HG03103 (cell line): ENCODE measurements around the gene GATA1.

Experiments used
- ATAC-seq: cut with Tn5 transposase; IDR thresholded peaks from one replicate; pipeline ENCODE4 v1.9.1; 2021; ENCODE audit warnings: low read depth; ENCODE audit not compliant: unreplicated experiment

GATA1 gene

DNA sequence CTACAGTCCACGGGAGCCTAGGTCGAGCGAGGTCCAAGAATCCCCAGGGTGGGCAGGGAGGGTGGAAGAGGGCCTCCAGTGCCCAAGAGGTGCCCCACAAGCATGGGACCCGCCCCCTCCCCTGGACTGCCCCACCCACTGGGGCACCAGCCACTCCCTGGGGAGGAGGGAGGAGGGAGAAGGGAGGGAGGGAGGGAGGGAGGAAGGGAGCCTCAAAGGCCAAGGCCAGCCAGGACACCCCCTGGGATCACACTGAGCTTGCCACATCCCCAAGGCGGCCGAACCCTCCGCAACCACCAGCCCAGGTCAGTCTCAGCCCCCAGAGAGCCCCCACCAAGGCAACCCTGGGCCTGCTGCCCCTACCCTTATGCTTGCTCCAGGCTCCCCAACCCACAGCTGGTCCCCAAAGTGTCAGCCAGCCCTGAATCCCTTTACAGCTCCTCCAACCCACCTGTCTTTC is at the start of gene GATA1:
GATA1 (plus strand) TSS at position 250 of the 460 bp plus-strand sequence. CDS start 4,520 bp downstream, outside the sequence.
- no peak for ATAC-seq

DNA sequence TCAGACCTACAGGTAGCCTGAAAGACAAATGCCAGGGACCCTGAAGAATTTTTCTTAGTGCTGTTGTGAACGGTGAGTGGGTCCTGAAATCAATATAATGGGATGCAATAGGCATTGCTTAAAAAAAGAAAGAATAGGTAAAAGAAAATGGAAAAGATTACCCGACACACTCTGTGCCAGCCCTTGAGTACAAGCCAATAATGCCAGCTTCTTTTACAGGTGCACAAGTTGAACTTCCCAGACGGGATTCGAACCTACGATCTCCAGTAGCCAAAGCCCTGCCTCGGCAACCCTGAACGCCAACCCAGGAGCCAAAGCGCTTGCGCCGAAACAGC is 49.5 kb upstream of the GATA1 start:
- ATAC-seq = no peak

DNA sequence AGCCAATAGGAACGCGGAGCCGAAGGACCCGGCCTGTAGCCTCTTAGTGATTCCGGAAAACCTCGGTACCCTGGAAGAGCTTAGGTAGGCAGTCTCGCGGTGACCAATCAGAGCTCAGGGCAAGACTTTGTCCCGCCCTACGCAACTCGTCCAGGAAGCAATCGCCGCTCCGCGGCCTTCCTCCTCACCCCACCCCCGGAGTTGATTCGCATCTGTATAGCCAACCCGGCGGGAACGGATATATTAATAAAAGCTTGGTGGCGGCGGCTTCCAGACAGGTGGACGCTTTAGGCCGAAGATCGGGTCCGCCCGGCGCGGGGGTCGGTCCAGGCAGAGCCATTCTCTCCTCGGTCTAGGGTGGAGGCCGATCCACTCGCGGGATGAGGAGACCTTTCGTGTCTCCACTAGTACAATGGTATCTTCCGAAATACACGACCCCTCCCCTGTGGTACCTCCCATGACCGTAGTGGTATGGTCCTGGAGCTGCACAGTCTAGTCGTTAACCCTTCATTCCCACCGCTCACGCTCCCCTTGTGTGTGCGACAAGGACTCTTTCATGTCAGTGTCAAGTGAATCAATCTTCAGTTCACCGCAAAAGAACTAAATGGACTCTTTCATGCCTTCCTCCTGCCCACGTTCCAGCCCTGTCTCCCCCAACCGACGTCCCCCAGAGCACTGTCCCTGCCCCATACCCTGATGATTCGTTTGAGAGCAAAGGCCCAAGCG is 49.0 kb upstream of the GATA1 start:
- ATAC-seq = peak; percentile 91

DNA sequence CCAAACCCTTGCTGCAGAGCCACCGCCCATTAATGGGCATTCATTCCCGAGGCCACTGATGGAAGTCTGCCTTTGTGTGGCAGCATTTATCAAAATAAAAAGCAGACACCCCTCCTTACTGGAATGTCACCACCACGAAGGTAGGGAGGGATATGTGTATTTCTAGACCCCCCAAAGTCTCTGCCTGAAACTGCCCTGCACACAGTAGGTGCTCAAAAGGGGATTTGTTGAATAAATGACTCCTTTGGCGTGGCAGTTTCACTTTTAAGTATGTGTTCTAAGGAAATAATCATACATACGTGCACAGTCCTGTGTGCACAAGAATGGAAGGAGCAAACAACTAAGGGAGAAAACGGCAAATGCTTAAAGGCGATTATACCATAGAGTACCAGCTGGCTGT is 48.5 kb upstream of the GATA1 start:
- no peak for ATAC-seq

DNA sequence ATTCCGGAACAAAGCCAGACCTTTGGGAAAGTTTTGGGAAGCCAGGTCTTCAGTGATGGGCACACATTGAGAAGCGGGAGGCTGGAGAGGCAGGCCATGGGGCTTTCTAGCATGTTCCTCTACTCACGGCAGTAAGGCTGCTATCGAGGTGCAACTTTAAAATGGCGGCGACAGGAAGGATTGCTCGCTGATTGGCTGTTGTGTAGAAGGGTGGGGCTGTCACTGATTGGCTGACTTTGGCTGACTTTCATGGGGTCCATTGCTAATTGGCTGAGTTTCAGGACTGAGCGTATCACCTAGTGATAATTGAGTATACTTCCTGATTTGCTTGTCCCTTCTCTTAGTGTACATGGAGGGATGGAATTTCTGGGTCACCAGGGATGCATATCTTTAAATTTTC is 44.6 kb upstream of the GATA1 start:
- ATAC-seq = no peak

DNA sequence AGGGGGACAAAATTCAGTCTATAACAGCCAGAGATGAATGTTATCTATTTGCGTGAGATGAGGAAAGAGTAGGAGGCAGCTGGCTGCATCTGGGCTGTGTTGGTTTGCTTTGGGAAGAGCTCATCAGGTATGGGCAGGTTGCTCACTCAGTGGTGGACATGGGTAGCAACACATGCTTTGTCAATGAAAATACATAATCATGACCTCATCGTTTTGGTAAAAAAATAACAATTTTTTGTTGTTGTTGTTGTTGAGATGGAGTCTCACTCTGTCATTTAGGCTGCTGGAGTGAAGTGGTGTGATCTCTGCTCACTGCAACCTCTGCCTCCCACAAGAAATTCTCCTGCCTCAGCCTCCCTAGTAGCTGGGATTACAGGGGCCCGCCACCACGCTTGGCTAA is 41.2 kb upstream of the GATA1 start:
- ATAC-seq = no peak

DNA sequence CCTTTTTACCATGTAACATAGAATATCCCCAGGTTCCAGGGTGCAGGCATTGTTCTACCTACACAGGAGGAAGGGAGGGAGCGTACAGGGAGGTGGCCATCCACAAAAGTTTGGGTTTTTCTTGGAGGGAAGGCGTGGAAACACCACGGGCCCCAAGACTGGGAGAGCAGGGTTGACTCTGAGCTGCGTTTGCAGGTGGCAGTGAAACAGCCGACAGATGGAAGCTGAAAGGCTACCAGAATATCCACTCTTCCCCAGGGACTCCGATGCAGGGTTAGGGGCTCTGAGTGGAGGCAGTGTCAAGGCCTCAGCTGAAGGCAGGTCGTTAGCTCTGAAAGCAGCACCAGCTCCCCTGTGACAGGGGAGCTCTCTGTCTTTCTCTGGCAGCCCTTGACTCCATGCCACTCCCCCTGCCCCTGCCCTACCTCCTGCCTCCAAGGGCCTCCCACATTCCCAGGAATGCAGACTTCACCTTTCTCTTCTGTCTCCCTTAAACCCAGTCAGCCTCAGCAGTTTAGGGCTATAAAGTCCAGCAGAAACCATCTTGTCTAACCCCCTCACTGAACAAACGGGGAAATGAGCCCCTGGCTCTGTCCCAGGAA is 38.9 kb upstream of the GATA1 start:
- ATAC-seq = no peak

DNA sequence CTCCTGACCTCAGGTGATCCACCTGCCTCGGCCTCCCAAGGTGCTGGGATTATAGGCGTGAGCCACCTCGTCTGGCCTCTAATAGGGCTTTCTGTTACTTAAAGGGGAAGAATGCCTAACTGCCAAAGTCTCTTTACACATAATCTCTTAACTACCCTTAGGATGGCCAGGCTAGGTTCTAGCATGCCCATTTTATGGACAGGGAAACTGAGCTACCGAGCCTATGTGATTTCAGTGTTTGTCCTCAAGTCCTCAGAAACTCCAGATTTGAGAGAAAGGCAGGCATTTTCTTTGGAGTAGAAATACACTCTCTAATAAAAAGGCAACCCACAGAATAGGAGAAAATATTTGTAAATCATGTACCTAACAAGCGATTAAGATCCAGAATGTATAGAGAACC is 37.2 kb upstream of the GATA1 start:
- no peak for ATAC-seq

DNA sequence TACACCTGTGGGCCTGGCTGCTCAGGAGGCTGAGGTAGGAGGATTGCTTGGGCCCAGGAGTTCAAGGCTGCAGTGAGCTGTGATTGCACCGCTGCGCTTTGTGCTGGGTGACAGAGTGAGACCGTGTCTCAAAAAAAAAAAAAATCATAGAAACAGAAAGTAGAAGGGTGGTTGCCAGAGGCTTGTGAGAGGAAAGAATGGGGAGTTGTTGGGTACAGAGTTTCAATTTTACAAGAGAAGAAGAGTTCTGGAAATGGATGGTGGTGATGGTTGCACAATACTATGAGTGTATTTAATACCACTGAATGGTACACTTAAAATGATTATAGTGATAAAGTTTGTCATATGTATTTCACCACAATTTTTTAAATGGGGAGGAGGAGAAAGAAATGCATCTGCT is 35.0 kb upstream of the GATA1 start:
- no peak for ATAC-seq

DNA sequence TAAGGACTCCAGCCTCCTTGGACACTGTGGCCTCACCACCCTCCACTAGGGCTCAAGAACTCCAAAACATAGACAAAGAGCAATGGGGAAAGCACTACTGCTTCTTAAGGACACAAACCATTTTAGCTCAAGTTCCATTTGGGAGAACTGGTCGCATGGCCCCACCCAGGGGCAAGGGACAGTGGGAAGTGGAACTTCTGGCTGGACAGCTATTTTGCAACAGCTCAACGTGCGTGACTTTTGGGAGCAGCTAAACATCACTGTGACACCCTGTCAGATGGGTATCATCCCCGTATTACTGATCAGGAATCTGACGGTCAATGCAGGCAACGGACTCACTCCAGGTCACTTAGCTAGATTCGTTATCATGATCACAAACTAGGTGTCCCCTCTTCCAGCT is 33.9 kb upstream of the GATA1 start:
- ATAC-seq = no peak

DNA sequence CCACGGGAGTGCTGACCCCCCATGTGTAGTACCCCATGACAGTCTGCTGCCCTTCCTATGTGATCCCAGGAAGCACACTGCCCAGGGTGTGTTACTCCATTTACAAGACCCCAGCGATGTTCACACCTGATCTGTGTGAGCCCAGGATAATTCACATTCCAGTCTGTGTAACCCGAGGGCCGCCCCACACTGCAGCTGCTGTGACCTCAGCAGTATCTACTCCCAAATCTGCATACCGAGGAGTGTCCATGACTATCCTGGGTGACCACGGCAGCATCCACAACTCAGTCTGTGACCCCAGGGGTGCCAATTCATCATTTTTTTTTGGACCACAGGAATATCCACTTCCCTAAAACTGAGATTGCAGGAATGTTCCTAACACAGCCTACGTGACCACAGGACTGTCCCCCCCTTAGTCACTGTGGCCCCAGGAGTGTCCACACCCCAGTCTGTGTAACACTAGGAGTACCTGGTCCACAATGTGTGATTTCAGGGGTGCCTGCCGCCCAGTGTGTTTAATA is 32.6 kb upstream of the GATA1 start:
- no peak for ATAC-seq

DNA sequence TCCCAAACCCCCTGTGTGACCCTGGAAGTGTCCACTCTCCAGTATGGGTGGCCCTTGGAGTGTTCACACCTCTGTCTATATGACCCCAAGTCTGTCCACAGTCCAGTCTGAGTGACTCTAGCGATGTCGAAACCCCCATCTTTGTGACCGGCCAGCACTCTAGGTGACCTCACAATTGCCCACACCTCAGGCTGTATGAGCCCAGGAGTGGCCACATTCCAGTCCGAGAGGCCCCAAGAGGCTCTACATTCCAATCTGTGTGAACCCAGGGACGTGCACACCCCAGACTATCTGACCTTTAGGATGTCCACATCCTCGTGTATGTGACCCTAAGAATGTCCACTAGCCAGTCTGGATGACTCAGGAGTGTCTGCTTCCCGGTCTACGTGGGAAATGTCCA is 32.2 kb upstream of the GATA1 start:
- ATAC-seq = no peak

DNA sequence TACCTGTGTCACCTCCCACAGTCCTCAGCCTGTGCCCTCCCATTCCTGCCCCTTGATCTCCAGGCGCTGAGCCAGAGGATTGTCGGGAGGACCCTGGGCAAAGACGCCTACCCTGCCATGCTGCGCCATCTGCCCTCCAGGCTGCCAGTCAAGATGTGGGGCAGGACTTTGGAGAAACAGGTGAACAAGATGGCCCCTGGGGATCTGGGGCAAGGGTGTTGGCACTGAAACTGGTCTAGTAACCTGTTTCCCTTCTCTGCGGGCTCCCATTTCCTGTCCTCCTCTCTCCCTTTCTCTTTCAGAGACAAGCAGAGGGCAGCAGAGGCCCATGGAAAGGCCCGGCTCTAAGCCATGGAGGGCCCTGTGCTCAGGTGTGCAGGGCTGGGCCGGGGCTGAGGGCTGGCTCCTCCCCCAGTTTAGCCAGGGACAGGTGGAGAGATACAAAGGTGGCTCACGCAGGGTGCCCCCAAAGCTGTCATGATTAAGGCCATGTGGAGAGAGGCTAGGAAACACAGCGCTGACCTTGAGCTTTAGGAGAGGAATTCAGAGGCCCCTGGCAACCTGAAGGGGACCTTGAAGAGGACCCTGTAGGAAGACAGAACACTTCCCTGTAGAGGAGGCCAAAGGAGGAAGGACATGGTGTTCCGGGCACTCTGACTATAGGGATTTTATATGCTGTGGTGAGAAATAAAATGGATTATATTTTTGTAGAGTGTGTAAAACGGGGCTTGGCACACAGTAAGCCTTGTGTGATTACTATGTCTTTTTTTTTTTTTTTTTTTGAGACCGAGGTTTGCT is 24.5 kb upstream of the GATA1 start, which contains the start of gene GLOD5:
GLOD5 (plus strand) TSS at position 74 of the 798 bp plus-strand sequence; CDS start at position 118, 44 bp downstream.
- no peak for ATAC-seq

DNA sequence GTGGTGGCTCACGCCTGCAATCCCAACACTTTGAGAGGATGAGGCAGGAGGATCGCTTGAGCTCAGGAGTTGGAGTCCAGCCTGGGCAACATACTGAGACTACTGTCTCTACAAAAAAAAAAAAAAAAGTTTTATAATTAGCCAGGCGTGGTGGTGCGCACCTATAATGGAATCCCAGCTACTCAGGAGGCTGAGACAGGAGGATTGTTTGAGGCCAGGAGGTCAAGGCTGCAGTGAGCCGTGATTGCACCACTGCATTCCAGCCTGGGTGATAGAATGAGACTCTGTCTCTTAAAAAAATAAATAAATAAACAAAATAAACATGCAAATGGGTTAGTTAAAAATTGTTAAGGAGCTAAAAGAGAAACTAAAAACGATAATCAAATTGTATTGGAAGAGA is 17.2 kb upstream of the GATA1 start:
- ATAC-seq = no peak

DNA sequence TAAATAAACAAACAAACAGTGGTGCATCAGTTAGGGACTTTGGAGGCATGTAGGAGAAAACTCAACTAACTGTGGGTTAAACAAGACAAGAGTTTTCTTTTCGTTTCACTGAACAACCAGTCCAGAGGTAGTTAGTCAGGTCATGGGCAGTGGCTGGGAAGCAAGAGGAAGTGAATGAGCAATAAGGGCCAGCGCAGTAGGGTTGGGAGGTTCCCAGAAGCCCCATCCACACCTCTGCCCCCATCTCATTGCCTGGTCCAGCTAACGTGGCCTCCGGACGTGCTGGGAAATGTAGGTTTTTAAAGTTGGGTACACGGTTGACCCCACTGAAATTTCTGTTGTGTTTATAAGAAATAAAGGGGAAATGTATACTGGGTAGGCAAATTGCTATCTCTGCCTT is 16.1 kb upstream of the GATA1 start:
- ATAC-seq = no peak

DNA sequence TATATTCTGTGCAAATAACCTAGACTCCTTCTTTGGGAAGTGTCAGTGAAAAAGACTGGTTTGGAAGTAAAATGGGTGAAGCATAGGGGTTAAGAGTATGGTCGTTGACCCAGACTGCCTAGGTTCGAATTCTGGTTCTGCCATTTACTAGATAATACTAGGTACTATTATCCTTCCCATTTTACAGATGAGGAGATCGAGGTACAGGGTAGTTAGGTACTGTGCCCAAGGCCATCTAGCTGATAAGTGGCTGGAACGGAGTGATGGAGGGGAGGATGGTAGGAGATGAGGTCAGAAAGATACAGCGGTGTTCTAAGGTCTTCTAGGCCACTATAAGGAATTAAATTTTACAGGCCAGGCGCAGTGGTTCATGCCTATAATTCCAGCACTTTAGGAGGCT is 13.8 kb upstream of the GATA1 start:
- ATAC-seq = no peak

DNA sequence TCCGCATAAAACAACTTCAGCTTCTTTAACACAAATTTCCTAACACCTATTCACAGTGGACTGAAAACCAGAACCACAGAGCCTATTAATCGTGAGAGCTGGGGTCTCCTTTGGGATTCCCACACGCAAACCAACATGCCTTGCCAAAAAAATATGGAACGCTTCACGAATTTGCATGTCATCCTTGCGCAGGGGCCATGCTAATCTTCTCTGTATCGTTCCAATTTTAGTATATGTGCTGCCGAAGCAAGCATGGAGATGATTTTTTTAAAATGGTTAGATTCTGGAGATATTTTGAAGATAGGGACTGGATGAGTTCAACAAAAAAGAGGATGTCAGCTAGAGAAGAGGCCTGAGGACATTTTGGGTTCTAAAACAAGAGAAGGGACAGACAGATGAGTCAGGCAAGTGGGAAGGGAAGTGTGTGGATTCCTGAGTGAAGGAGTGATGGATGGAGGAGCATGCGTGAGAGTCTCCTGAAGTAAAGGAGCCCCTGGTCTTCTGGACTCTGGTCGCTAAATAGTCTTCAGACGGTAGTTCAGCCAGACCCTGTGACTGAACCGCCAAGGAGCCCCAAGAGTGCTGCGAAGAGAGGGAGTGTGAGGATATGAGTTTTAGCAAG is 9.5 kb upstream of the GATA1 start:
- ATAC-seq = no peak

DNA sequence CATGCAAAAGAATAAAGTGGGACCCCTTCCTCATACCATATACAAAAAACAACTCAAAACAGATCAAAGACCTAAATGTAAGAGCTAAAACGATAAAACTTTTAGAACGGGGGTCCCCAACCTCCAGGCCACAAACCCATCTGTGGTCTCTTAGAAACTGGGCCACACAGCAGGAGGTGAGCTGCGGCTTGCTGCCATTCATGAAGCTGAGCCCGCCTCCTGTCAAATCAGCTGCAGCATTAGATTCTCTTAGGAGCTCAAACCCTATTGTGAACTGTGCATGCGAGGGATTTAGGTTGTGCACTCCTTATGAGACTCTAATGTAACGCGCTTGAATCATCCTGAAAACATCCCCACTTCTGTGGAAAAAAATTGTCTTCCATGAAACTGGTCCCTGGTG is 7.0 kb upstream of the GATA1 start:
- ATAC-seq = no peak

DNA sequence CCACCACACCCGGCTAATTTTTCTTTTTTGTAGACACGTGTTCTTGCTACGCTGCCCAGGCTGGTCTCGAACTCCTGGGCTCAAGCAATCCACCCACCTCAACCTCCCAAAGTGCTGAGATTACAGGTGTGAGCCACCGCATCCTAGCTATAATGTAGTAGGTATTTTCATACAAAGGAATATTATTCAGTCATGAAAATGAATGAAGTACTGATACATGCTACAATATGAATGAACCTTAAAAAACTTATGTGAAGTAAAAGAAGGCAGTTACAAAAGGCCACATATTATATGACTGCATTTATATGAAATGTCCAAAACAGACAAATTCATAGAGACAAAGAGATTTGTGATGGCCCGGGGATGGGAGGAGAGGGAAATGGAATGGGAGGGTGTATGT is 4.7 kb upstream of the GATA1 start:
- ATAC-seq = no peak

DNA sequence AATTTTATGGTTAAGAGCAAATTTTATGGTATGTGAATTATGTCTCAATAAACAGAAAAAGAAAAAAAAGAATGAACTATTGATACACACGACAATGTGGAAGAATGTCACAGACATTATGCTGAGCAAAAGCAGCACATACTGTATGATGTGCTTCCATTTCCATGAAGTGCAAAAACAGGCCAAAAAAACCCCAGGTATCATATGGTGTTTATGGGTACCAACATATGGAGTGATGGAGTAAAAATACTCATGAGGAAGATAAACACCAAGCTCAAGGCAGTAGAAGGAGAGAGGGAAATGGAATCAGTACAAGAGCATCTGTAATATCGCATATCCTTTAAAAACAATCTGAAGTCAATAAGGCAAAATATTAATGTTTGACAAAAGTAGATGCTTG is 4.2 kb upstream of the GATA1 start:
- ATAC-seq = no peak

DNA sequence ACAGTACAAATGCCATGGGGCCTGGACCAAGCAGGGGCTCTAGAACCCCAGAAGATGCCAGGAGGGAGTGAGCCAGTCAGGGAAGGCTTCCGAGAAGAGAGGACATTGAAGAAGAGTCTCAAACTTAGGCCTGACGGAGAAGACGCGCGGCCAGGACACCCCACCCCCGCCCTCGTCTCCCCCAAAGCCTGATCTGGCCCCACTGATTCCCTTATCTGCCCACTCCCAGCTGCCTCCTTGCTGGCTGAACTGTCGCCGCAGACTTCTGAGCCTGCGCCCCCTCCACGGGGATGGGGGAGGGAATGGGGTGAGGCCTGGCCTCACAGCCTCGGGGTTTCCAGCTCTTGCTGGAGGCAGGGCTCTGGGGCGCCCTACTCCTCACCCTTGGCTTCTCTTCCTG is 3.6 kb upstream of the GATA1 start:
- no peak for ATAC-seq
